GM15510 (cell line): Measurements from ENCODE around the gene PORCN.
A peak's percentile ranks its signal among the peaks of the same experiment; 100 is the strongest.

ENCODE experiments used
- POLR2A ChIP-seq: IDR thresholded peaks from 3 replicates; pipeline ENCODE4 v1.6.1; 2011; ENCODE audit warnings: borderline replicate concordance; ENCODE audit not compliant: insufficient read length; ENCODE audit errors: extremely low read depth

The PORCN gene

DNA sequence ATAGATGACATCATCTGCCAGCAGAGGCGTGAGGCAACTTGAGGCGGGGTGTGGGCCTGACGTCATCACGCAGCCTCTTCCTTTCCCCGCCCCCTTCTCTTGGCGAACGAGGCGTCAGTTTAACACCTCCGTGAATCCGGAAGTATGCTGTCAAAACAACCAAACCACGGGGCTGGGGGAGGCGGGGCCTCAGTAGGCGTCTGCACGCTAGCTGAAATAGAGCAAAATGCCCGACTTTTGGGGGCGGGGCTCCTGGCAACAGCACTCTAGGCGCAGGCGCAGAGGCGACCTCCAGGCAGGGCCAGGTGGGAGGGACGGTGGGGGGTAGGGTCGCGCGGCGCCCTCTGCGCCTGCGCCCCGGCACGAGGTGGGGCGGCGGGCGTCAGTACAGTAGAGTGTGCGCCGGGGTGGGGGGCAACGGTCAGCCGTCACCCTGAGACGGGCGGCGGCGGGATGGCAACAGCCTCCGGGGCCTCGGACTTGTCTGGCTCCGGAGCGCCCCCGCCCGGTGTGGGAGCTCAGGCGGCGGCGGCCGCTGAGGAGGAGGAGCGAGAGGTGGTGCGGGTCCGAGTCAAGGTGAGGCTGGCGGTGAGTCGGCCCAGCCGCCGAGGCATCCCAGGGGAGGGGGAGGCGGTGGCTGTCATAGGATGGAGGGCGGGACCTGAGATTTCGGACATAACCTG is 30.7 kb downstream of the PORCN start, which contains the start of gene TBC1D25:
Gene TBC1D25 (plus strand): TSS at position 370 of the 683 bp plus-strand sequence. CDS start 84 bp downstream, at position 454.
- TF ChIP-seq POLR2A: peak; percentile 41

DNA sequence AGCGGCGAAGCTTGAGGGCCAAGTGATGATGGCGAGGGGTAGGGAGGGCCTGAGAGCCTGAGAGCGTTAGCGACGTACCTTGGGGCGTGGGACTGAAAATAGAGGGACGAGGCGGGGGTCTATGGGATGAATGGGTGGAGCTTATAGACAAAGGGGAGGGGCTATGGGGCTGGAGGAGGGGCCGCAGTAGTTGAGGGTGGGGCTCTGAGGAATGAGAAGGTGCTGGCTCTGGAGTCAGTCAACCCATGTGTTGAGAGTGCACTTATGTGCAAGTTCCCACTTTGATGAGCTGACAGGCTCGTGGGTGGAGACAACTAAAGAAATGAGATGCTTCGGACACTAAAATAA is 31.2 kb downstream of the PORCN start:
- no peak for TF ChIP-seq POLR2A

DNA sequence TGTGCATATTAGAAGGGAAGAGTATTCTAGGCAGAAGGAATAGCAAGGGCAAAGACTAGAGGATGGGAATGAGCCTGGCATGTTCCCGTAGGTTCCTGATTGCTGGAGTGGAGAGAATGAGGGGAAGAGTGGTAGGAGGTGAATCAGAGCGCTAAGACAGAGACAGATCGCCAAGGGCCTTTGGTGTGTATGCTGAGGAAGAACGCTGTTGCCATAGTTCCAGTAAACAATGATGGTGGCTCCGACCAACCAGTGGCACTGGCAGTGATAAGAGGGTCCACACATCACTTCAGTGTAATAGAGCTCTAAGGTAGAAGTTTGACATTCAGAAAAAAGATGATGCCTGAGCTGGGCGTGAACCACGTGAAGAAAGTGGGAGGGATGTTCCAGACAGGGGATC is 31.7 kb downstream of the PORCN start:
- TF ChIP-seq POLR2A: no peak

DNA sequence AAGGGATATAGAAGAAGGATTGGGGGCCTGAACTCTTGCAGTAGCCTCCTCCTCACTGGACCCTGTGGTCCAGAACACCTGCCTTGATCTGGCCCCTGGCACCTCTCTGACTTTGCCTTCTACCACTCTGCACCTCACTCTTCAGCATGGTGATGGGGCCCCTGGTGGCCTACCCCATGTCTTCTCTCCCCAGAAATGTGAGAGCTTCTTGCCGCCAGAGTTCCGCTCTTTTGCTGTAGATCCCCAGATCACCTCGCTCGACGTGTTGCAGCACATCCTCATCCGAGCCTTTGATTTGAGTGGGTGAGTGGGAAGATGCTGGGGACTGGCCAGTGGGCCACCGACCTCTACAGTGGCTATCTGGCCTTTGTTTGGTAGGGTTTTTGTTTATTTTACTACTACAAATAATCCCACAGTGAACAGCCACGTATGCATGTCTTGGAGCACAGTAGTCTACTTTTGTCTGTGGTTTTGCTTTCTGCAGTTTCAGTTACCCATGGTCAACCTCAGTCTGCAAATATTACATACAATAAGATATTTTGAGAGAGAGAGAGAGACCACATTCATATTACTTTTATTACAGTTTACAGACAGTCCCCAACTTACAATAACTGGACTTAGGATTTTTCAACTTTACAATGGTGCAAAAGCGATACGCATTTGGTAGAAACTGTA is 32.5 kb downstream of the PORCN start:
- no peak for TF ChIP-seq POLR2A

DNA sequence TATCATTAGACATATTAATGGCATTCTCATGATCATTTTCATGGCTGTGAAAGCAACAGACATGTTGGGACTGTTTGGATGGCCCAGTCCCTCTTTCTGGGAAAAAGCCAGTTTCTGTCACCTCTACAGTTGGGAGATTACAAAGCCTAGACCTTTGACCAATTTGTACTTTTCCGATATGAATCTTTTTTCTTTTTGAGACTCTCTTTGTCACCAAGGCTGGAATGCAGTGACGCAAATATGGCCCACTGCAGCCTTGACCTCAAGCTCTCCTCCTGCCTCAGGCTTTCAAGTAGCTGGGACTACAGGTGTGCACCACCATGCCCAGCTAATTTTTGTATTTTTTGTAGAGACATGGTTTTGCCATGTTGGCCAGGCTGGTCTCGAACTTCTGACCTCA is 40.1 kb downstream of the PORCN start:
- no peak for TF ChIP-seq POLR2A

DNA sequence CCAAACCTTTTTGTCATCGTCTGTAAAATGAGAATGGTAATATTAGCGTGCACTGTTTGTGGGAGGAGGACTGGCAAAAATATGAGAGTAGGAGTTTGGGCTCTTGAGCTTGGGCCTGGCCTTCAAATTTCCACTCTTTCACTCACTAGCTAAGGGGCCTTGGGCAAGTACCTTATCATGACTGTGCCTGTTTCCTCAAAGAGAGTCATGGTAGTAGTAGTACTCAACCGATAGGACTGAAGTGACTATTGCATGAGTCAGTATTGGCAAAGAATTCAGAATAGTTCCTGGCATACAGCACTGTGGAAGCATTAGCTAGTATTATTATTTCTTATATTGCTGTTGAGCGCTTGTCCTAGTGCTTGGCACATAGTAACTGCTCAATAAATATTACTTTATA is 49.5 kb downstream of the PORCN start:
- TF ChIP-seq POLR2A: no peak

DNA sequence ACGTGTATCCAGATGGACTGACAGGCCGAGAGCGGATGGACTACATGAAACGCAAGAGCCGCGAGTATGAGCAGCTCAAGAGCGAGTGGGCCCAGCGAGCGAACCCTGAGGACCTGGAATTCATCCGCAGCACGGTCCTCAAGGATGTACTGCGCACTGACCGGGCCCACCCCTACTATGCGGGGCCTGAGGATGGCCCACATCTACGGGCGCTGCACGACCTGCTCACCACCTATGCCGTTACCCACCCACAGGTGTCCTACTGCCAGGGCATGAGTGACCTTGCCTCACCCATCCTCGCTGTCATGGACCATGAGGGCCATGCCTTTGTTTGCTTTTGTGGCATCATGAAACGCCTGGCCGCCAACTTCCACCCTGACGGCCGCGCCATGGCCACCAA is 50.8 kb downstream of the PORCN start:
- no peak for TF ChIP-seq POLR2A

DNA sequence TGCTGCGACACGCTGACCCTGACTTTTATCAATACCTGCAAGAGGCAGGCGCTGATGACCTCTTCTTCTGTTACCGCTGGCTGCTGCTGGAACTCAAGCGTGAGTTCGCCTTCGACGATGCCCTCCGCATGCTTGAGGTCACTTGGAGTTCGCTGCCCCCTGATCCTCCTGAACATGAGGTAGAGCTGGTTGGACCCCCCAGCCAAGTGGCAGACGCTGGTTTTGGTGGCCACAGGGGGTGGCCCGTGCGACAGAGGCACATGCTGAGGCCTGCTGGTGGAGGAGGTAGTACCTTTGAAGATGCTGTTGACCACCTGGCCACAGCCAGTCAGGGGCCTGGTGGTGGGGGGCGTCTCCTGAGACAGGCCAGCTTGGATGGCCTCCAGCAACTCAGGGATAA is 51.3 kb downstream of the PORCN start:
- no peak for TF ChIP-seq POLR2A

DNA sequence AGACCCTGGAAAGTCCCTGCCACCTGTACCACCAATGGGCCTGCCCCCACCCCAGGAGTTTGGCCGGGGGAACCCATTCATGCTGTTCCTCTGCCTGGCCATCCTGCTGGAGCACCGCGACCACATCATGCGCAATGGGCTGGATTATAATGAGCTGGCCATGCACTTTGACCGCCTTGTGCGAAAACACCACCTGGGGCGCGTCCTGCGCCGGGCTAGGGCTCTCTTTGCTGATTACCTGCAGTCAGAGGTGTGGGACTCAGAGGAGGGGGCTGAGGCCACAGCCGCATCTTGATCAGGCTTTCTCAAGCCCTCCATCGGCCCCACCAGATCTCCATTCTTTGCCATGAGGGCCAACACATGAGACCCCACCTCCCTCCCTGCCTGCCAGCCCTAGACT is 51.9 kb downstream of the PORCN start:
- no peak for TF ChIP-seq POLR2A

DNA sequence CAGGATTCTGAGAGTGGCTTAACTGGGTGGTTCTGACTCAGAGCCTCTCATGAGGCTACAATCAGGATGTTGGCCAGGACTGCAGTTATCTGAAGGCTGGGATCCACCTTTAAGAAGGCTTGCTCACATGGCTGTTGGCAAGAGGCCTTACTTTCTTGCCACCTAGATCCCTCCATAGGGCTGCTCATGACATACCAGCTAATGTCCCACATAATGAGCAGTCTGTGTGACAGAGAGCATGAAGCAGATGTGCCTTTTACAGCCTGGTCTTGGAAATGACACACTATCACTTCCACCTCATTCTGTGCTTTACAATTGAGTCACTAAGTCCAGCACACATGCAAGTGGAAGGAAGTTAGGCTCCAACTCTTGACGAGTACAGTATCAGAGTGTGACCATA is 61.2 kb downstream of the PORCN start:
- TF ChIP-seq POLR2A: no peak
